NCI-H2081 treated with DMSO at 0.1 percent for 48 hours (cell line): ENCODE measurements around the gene UFC1.

Source experiments
- DNase-seq: peaks from one replicate; lab custom pipeline; 2025; lab: John Stamatoyannopoulos, UW

Gene UFC1

DNA sequence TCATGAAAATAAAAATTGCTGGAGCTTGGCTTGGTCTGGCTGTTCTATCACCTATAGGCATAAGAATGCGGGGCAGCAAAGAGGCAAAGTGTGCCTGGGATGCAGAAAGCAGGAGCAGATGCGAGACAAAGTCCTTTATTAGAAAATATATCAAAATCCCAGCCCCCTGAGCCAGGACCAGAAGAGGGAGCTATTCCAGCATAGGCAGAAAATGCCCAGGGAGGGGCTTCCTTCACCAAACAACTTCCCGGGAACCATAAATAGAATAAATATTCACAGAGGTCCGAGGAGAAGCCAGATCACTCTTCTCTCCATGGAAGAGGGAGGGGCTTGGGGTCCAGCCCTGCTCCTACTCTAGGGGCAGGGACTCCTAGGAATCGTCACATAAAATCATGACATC is 17.4 kb downstream of the UFC1 start:
- DNase-seq, result no peak

DNA sequence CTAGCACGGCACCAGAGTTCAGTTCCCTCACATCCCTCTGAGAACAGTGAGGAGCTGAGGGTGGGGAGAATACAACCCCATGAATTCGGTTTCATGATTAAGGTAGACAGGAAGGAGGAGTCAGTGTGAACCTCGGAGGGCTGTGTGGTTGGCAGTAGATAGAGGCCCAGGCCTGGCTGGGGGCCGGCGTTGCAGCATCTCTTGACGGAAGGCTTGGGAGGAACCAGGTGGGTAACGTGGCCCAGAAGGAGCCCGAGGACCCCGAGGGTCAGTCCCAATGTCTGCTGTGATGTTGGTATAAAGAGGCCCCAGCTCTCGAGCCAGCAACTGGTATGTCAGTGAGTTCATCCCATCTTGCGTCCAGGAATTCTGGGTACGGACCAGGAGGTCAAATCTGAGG is 17.9 kb downstream of the UFC1 start:
- no peak for DNase-seq

DNA sequence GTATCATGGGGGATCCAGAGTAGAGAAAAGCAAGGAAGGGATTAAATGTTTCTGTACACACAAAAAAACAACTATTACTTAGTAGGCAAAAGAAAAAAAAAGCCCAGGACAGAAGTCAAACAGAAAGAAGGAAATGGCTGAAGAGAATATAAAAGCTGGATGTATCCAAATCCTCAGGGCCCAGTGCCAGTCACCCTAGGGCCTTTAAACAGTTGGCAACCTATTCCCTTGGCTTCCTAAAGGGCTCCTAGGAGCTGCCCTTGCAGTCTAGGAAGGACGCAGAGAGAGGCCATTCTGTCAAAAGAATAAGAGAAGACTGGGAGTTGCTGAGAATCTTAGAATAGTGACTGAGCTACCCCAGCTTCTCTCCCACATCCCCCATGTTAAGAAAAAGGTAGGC is 18.6 kb downstream of the UFC1 start:
- no peak for DNase-seq

DNA sequence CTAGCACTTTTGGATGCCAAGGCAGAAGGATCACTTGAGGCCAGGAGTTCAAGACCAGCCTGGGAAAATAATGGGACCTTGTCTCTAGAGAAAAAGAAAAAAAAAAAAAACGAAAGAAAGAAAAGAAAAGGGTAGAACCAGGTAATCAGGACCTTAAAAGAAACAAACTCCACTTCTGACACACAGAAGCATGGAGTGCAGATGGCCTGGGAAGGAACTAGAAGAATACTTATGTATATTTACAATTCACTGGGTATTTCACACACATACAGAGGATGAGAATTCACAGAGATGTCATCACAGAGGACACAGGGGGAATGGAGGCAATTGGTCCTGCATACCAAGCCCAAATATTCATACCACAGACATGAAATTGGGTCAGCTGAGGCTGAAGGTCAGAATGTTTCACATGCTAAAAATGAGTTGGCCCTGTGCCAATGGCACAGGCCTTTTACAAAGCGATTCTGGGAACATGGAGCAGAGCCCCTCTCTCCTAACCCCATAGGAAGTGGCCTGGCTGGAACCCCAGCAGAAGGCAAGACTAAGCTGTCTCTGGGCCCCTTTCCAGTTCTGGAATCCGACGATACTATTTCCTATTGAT is 19.1 kb downstream of the UFC1 start:
- no peak for DNase-seq

DNA sequence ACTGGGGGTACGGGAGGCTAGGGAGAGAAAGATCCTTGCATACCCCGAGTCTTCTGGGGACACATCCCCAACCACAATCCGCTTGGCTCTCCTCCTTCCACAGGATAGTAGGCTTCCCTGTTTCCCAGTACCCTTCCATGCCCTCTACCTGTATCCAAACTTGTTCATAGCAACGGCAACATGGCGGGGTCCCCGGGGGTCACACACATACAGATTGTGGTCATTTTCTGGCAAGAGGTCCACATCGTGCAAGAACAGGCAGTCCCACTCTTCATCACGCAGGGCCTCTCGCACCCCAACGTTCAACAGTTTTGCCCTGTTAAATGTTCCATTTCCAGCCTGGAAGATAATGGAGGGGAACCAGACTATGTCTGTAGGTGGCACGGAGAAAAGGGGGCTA is 19.9 kb downstream of the UFC1 start:
- no peak for DNase-seq

DNA sequence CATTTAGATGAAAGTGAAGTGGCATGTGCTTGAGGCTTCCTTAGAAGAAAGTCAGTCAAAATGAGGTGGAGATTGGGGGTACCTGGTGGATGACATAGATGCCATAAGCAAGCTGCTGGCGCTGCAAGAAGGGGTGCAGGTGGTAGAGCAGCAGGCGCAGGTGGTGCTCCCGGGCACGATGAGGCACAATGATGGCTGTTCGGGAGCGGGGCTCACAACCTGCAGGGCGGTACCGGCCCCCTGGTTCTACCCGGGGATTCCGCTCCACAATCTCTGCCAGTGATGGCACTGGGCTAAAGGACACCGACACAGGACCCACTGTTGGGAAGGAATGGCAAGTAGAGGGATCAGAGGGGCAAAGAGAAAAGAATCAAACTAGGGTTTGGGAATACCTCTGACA is 21.1 kb downstream of the UFC1 start:
- no peak for DNase-seq

DNA sequence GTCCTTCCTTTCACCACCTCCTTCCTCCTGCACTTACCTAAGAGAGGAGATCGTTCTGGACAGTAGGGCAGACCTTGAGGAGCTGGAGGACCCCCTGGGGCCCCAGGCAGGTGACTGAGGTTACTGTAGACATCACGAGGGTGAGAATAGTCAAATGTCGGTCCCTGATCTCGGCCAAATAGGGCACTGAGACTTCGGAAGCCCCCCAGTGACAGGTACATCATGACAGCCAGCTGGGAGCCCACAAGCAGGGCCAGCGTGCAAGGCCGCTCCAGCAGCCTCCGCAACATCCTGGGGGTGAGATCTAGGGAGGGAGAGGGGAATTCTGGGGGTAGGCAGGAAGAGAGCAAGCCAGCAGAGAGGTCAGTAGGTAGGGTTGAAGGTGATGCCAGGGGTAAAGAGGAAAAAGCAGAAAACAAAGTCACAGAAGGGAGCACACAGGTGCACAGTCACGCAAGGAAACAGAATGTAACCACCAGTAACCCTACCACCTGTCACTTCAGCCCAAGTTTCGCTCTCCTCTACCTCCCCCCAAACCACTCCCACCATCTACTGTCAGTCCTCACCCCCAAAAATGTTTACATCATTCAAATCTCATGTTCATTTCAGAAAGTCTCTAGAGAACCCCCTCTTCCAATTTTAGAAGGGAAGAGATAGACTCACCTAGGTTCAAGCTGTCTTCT is 22.1 kb downstream of the UFC1 start:
- DNase-seq, result no peak

DNA sequence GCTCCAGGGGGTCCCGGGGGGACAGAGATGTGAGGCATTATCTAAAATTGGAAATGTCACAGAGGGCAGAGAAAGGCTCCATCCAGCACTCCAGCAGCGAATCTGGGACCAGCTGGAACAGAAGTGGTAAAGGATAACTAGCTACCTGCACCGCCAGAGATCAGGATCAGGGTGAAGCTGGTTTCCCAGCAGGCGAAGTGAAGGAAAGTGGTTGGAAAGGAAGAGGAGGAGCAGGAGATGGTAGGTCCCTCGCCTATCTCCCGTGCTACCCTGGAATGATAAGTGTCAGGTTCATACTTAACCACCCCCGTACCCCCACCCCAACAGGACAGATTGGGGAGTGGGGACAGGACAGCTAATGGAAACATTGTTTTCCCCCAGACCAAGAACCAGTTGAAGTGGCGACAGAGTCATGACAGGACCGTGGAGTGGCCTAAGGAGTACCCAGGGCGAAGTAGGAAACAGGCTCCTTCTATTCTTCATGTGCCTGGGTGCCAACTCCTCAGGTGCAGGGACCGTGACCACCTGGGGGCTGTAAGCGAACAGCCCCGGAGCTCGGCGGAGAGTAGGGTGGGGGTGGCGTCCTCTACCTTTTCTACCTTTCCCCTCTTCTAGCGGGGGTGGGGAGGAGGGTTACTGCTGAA is 22.8 kb downstream of the UFC1 start:
- no peak for DNase-seq

DNA sequence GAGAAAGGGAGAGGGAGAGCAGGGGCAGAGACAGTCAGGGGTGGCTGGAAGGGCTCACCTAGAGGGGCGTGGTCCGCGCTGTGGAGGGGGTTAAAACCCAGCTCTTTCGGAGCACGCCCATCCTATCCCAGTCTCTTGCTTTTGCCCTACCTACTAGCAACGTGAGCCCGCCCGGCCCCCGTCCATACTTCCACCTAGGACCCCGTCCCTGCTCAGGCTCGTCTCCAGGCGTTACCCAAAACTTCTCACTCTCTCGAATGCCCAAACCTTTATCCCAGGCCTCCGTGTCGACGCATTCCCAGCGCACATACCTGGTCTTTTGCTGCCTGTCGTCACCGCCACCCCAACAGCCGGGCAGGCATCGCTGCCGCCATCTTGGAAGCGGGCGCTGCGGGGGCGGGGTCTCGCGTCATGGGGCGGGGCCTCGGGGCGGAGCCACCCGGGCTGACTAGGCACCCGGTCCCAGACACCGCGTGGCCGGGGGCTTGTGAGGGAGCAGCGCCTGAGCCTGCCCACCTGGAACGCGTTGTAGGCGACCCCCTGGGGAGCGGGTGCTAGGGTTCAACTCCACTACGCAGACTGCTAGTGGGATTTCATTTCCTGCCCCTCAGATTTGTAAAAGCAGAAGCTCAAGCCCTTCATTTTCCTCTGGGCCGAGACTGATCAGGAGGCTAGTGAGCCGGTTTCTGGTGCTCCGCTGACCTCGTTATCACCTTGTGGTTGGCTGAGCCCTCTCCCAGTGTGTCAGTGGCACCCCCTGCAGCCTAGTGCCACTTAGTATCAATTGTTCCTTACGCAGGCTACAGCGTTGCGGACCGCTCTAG is 23.5 kb downstream of the UFC1 start, which contains the start of gene B4GALT3:
Gene B4GALT3 (minus strand): TSS at position 396 of the 824 bp plus-strand sequence. CDS start 1,447 bp downstream, outside the sequence.
- DNase-seq, result peak; percentile 58

DNA sequence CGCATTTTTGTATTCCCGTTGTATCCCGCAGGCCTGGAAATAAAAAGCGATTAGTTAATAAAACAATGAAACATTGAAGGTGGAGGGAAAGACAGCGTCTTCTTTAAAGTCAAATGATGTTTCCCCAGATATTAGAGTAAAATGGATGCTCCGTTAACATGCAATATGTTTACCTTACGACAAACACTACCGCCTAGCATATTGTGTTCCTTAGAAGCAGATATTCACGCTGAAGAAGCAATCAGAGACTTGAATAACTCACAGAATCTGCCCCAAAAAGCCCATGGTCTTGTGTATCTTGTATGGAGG is 24.1 kb downstream of the UFC1 start:
- no peak for DNase-seq

DNA sequence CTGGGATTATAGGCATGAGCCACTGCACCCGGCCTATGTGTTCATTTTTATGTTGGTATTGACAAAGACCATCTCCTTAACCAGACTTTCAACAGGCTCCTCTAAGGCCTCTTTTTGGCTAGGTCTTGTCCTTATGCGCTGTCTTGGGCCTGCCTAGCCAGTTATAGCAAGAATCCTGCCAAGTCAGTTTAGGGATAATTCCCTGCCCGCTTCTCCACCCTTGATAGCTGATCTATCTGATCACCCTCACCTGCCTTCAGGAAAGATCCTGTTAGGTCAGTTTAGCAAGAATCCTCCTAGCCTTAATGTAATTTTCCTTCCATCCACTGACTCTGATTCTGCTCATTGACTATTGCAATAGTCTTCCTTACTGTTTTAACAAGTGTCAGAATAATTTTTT is 25.9 kb downstream of the UFC1 start:
- no peak for DNase-seq

DNA sequence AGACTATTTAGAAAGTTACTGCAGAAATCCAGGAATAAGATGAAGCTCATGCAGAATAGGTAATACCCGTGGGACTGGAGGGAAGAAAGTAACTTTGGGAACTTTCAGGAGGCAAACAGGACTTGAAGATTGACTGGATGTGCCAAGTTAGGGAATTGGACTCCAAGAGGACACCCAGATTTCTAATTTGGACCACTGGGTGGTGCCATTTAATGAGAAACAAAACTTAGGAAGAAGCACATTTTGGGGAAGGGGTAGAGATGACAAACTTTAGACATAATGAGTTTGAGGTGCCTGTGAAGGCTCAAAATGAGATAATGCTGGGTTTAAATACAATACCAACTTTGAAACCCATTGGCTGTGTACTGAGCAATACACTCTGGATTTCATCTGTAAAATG is 26.9 kb downstream of the UFC1 start:
- DNase-seq, result no peak

DNA sequence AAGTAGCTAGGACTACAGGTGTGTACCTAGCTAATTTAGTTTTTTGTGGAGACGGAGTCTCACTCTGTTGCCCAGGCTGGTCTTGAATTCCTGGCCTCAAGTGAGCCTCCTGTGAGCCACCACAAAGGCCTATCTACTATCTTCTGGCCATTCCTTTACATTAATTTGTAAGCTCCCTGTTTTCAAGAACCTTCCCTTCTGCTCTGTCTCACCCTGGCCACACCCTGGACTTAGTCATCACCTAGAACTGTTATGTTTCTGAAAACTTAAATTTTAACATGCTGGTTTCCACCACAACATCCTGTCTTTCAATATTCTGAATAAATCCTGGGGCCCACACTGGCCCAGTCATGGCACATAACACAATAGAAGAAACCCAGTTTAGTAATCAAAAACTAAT is 28.4 kb downstream of the UFC1 start:
- DNase-seq, result no peak

DNA sequence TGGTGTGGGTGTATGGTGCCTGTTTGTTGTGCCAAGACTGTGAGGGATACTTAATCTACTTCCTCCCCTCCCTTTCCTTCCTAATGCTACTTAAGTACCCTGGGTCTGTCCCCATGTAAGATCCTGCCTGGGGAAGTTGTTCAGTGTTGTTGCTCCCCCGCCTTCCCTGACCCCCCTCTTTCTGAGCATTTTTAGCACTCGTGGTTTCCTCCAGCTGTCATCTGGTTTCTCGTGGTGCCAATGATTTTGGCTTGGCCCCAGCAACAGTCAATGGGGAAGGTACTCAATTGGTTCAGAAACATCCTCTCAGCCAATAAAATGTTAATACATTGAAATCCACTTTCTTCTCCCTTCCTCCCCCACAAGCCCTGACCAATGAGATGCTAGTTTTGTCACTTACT is 31.5 kb downstream of the UFC1 start:
- DNase-seq, result peak; percentile 28

DNA sequence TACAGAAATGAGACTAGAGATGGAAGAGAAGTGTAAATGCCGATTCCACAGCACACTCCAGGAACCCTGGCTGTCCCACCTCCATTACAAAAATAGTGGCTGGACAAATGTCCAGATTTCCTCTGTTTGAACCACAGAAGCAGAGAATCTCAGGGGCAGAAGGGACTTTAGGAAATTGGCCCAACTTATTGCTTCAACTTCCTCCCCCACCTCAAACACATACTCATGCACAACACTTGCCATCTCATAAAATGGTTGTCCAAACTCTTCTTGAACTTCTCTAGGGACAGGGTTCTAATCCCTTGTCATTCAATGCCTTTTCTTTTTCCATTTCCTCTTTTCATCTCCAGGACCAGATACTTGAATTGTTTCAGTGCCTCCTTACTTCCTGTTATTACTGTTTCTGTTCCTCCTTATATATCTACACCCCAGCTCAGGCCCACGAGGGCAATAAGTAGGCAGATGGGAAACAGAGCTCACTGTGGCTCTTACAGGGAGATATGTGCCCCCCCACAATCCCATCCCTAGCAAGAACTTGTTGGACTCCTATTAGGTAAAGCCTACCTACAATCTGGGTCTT is 32.0 kb downstream of the UFC1 start:
- no peak for DNase-seq

DNA sequence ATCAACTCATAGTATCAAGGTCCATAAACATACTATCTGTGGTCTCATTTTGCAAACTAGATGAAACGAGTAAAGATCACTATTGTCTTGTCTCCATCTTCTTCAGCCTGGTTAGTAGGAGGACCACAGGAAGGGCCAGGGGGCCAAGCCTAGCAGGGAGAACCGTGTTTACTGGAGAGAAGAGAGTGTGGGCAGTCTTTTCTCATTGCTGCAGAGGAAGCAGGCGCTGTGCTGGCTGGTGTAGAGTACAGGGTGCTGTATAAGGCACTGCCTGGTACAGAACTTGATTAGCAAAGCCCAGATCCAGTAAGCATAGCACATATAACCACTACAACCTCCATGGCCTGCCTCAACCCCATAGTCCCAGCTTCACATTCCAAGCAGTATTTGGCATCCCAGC is 33.5 kb downstream of the UFC1 start:
- DNase-seq, result no peak

DNA sequence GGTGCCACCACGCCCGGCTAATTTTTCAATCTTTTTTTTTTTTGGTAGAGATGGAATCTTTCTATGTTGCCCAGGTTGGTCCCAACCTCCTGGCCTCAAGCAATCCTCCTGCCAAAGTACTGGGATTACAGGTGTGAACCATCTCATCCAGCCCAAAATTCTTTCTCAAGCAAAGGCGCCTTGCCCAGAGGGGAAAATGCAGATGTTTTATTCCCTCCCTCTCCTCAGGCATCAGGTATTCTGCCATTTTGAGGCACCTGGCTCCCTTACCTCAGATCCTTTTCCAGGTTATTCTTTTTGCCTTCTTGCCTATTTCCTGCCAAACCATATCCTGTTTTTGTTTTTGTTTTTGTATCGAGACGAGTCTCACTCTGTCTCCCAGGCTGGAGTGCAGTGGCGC is 34.6 kb downstream of the UFC1 start:
- DNase-seq, result no peak

DNA sequence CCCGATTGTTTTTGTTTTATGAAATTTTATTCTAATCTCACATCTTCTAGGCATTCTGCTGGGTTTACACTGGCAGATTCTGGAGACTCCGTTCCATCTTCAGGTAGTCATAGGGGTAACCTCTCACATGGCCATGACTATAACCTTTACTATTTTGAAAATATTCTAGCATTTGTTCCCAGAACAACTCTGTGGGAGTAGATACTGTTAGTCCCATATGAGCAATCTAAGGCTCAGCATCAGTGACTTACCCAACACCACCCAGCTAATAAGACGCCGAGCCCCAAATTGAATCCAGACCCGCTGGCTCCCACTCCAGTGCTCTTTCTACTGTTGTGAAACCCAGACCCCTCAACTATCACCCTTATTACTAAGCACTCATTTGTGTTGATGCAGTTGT is 35.3 kb downstream of the UFC1 start:
- DNase-seq, result no peak

DNA sequence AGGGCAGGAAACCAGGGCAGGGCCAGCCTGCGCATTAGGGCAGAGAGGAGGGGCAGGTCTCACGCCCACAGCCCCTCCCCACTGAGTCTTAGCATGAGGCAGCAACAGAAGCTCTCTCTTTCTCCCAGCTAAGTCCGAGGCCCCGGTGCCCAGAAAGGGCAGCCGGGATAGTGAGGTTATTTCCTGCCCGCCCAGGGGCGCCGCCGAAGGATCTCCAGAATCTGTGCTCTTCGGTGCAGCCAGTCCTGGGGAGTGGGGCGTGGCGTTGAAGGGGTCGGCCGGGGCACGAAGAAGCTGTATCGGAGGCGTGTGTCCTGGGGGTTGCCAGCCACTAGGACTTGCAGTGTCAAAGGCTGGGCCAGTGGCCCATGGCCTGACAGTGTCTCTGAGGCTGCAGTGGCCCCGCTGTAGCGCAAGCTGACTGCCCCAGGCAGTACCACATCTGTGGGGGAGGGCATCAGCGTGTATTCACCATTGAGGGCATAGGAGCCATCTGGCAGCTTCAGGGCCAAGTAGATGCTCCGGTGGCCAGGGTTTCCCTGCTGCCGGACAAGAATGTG is 37.3 kb downstream of the UFC1 start:
- DNase-seq, result no peak

DNA sequence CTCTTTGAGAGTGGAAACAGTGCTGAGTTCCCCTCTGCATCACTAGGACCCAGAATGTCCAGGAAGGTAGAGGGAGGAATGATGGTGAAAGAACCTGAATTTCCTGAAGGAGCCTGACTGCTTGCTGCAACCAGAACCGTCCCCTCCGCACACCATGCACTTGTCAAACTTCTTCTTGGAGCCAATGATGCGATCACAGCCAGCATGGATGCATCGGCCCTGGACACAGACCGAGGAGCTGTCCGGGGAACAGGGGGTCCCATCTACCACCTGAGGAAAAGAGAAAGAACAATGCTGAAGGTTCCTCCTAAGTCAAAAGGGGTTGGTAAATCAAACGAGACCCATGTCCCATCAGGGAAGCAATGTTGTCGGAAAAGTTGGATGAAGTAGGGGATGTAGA is 38.2 kb downstream of the UFC1 start:
- DNase-seq, result no peak

DNA sequence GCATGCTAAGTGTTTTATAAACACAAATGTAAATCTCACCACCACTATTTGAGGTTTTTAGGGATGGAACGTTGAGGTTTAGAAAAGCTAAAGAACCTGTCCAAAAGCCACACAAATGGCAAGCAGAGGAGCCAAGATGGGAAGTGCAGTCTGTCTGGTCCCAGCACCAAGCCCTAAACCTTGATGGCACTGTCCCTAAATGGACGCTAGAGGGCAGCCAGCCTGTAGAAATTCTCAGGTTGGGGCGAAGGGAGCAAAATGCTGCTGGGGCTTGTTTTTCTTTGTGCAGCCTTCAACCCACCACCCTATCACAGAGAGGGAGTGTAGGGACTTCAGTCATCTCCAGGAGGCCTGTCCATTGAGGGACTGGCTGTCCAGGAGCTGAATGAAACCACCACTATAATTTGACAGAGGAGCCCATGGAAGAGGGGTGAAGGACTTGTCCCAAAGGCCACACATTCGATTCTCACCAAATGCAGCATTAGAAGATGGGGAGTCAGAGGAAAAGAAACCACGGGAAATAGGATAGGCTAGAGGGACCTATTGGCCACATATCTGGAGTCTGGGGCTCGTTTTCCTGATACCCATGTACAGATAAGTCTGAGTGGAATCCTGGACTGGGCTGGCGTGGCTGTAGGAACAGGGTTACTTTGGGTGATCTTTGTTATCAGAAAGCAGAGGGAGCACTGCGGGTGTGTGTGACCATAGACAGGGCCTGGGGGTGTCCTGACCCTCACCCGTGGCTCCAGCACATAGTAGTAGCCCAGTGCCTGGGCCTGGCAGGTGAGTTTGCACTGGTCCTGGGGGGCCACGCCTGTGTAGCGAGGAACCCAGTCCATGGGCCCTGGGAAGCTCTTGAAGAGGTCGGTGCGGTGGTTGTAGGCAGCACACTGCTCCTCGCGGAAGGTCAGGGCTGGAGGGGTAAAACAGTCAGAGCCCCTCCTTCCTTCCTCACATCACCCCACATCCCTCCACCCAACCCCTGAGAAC is 39.0 kb downstream of the UFC1 start:
- DNase-seq, result peak; percentile 17
